Trophoblast cell (in vitro differentiated cells and primary cell): Measurements from ENCODE around the gene ERBB2.

Experiments
- DNase-seq, 2 donors: peaks; one replicate each; pipeline ENCODE4 v3.0.0-alpha.2; 2016
- H2AFZ ChIP-seq: 2 replicates; pipeline ENCODE4 v1.6.1; 2013; ENCODE audit warnings: low read length, moderate library complexity, mild to moderate bottlenecking; ENCODE audit not compliant: insufficient read depth, poor library complexity
- H2AK5ac ChIP-seq: 2 replicates; pipeline ENCODE4 v1.6.1; 2013; ENCODE audit warnings: mild to moderate bottlenecking, low read length
- H2BK120ac ChIP-seq: 2 replicates; pipeline ENCODE4 v1.6.1; 2013; ENCODE audit warnings: low read length, mild to moderate bottlenecking, moderate library complexity; ENCODE audit not compliant: insufficient read depth, poor library complexity
- H2BK12ac ChIP-seq: 2 replicates; pipeline ENCODE4 v1.6.1; 2013; ENCODE audit warnings: mild to moderate bottlenecking, low read length, moderate library complexity
- H2BK5ac ChIP-seq: 2 replicates; pipeline ENCODE4 v1.6.1; 2013; ENCODE audit warnings: low read length, low read depth, moderate library complexity, mild to moderate bottlenecking; ENCODE audit not compliant: poor library complexity
- H3K14ac ChIP-seq: 2 replicates; pipeline ENCODE4 v1.6.1; 2013; ENCODE audit warnings: mild to moderate bottlenecking, low read length
- H3K18ac ChIP-seq: 2 replicates; pipeline ENCODE4 v1.6.1; 2013; ENCODE audit warnings: mild to moderate bottlenecking, low read length
- H3K23ac ChIP-seq: 2 replicates; pipeline ENCODE4 v1.6.1; 2013; ENCODE audit warnings: low read length
- H3K27ac ChIP-seq: 2 replicates; pipeline ENCODE4 v1.5.1; 2013; ENCODE audit warnings: low read depth, mild to moderate bottlenecking, inconsistent platforms, low read length, moderate library complexity
- H3K27me3 ChIP-seq: 2 replicates; pipeline ENCODE4 v1.6.1; 2013; ENCODE audit warnings: inconsistent platforms, mild to moderate bottlenecking, low read length, moderate library complexity; ENCODE audit not compliant: insufficient read depth
- H3K36me3 ChIP-seq, 2 experiments: 1 replicate in 1 of 2; 2 replicates in 1 of 2; pipeline ENCODE4 v1.6.1; 2013; ENCODE audit warnings: low read length in 2 of 2, mild to moderate bottlenecking in 2 of 2, moderate library complexity in 1 of 2; ENCODE audit not compliant: insufficient read depth in 2 of 2, control insufficient read depth in 1 of 2
- H3K4ac ChIP-seq: 2 replicates; pipeline ENCODE4 v1.6.1; 2013; ENCODE audit warnings: low read depth, mild to moderate bottlenecking, low read length, moderate library complexity
- H3K4me1 ChIP-seq, 2 experiments: 1 replicate in 1 of 2; 2 replicates in 1 of 2; pipeline ENCODE4 v1.6.1; 2013; ENCODE audit warnings: low read length in 2 of 2, mild to moderate bottlenecking in 2 of 2, moderate library complexity in 1 of 2; ENCODE audit not compliant: insufficient read depth in 2 of 2, control insufficient read depth in 1 of 2
- H3K4me2 ChIP-seq: 2 replicates; pipeline ENCODE4 v1.6.1; 2013; ENCODE audit warnings: inconsistent platforms, mild to moderate bottlenecking, low read length, moderate library complexity
- H3K4me3 ChIP-seq: 2 replicates; pipeline ENCODE4 v1.5.1; 2013; ENCODE audit warnings: mild to moderate bottlenecking, low read depth, low read length, inconsistent platforms
- H3K79me1 ChIP-seq: one replicate; pipeline ENCODE4 v1.6.1; 2013; ENCODE audit warnings: low read length
- H3K79me2 ChIP-seq: 2 replicates; pipeline ENCODE4 v1.6.1; 2013; ENCODE audit warnings: low read length, mild to moderate bottlenecking; ENCODE audit not compliant: control insufficient read depth, insufficient read depth, poor library complexity
- H3K9ac ChIP-seq: 2 replicates; pipeline ENCODE4 v1.6.1; 2013; ENCODE audit warnings: mild to moderate bottlenecking, low read length
- H3K9me3 ChIP-seq: 2 replicates; pipeline ENCODE4 v1.6.1; 2013; ENCODE audit warnings: low read depth, mild to moderate bottlenecking, control low read depth, inconsistent platforms, low read length; ENCODE audit not compliant: insufficient read depth
- H4K12ac ChIP-seq: 2 replicates; pipeline ENCODE4 v1.6.1; 2013; ENCODE audit warnings: low read depth, mild to moderate bottlenecking, low read length, moderate library complexity
- H4K8ac ChIP-seq: 2 replicates; pipeline ENCODE4 v1.6.1; 2013; ENCODE audit warnings: low read depth, mild to moderate bottlenecking, low read length, moderate library complexity
- H4K91ac ChIP-seq: one replicate; pipeline ENCODE4 v1.6.1; 2013; ENCODE audit warnings: low read depth, mild to moderate bottlenecking, low read length, moderate library complexity
- WGBS: extraction: QIAGEN DNeasy Blood & Tissue Kit; methylation state at CpG from one replicate; pipeline ENCODE4 v1.1.7; 2013; ENCODE audit warnings: missing lambda C conversion rate; ENCODE audit not compliant: insufficient read length, insufficient coverage; ENCODE audit errors: extremely low coverage; 5-methylcytosine and 5-hydroxymethylcytosine counted together

ERBB2 gene

DNA sequence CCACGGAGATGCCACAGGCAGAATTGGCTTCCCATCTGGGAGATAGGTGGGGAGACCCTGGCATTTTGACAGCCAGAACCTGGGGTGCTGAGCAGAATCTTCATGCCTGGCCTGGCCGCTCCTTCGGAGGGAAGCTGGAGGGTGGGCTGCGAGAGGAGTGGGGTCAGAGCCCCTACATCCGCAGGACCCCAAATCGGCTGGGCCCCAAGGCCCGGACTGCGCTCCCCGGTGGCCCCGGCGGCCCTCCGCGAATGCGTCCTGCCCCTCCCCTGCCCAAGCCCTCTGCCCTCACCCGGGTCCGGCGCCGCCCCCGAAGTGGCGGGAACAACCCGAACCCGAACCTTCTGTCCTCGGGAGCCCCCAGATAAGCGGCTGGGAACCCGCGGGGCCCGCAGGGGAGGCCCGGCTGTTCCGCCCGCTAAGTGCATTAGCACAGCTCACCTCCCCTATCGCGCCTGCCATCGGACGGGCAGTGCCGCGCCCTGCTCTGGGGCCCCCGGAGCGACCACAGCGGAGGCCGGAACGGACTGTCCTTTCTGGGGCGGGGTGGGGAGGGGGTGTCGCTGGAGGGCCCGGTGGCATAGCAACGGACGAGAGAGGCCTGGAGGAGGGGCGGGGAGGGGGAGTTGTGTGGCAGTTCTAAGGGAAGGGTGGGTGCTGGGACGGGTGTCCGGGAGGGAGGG, 32.5 kb upstream of the ERBB2 start:
- H3K4me3 ChIP-seq: no peak overlapping the region
- H3K4ac ChIP-seq: no peak overlapping the region
- H4K91ac ChIP-seq: no peak overlapping the region
- no peak overlapping the region for H2BK5ac ChIP-seq
- peak overlapping the region; percentile 75 for H3K4me2 ChIP-seq
- peaks cover 11 to 14% of the 10 kb centered on the region in 2 experiments for H3K4me1 ChIP-seq
- no peak overlapping the region for H3K23ac ChIP-seq
- H2BK120ac ChIP-seq: no peak overlapping the region
- no peak overlapping the region for H2BK12ac ChIP-seq
- H3K27ac ChIP-seq: no peak overlapping the region
- H3K9ac ChIP-seq: no peak overlapping the region
- no CpG with 5 or more reads among the region's 49 CpGs for WGBS
- no peak overlapping the region for H3K18ac ChIP-seq
- no peak overlapping the region for H4K12ac ChIP-seq
- peak in 1 of 2 donors; percentile 24 for DNase-seq
- H4K8ac ChIP-seq: no peak overlapping the region
- no peaks in the 10 kb centered on the region for H3K79me2 ChIP-seq
- no peaks in the 10 kb centered on the region for H3K79me1 ChIP-seq
- H3K14ac ChIP-seq: no peak overlapping the region
- H2AK5ac ChIP-seq: no peak overlapping the region
- H2AFZ ChIP-seq: no peak overlapping the region
- H3K27me3 ChIP-seq: peaks cover 21% of the 10 kb centered on the region
- H3K9me3 ChIP-seq: no peaks in the 10 kb centered on the region
- peaks cover under 1 to 5% of the 10 kb centered on the region in 2 experiments for H3K36me3 ChIP-seq

DNA sequence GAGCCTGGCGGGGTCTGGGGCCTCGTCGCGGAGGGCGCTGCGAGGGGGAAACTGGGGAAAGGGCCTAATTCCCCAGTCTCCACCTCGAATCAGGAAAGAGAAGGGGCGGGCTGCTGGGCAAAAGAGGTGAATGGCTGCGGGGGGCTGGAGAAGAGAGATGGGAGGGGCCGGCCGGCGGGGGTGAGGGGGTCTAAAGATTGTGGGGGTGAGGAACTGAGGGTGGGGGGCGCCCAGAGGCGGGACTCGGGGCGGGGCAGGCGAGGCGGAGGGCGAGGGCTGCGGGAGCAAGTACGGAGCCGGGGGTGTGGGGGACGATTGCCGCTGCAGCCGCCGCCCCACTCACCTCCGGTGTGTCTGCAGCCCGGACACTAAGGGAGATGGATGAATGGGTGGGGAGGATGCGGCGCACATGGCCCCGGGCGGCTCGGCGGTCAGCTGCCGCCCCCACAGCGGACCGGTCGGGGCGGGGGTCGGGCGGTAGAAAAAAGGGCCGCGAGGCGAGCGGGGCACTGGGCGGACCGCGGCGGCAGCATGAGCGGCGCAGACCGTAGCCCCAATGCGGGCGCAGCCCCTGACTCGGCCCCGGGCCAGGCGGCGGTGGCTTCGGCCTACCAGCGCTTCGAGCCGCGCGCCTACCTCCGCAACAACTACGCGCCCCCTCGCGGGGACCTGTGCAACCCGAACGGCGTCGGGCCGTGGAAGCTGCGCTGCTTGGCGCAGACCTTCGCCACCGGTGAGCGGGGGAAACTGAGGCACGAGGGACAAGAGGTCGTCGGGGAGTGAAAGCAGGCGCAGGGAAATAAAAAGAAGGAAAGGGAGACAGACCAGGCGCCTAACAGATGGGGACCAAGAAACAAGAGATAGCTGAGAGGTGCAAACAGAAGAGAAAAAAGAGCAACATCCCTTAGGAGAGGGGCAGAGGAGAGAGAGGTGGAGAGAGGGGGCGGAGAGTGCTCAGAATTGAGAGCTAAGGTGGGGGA, 31.6 kb upstream of the ERBB2 start, which contains the start of gene PNMT:
TSS of gene PNMT (plus strand) at position 509 of the 980 bp plus-strand sequence. CDS start at position 532, 23 bp downstream.
- H3K14ac ChIP-seq: no peak within 1 kb of the TSS
- DNase-seq: peak; percentile 73 to 86
- no peak within 1 kb of the TSS for H4K8ac ChIP-seq
- peaks cover 21% of the 10 kb centered on the region for H3K27me3 ChIP-seq
- H3K36me3 ChIP-seq: no peaks in the 10 kb centered on the region
- H3K18ac ChIP-seq: no peak within 1 kb of the TSS
- peaks cover 11 to 14% of the 10 kb centered on the region in 2 experiments for H3K4me1 ChIP-seq
- H3K9me3 ChIP-seq: no peaks in the 10 kb centered on the region
- H3K4ac ChIP-seq: no peak within 1 kb of the TSS
- H2BK12ac ChIP-seq: no peak within 1 kb of the TSS
- no peak within 1 kb of the TSS for H4K12ac ChIP-seq
- peak within 1 kb of the TSS; percentile 75 for H3K4me2 ChIP-seq
- H3K79me2 ChIP-seq: no peaks in the 10 kb centered on the region
- H3K79me1 ChIP-seq: no peaks in the 10 kb centered on the region
- H3K27ac ChIP-seq: no peak within 1 kb of the TSS
- H3K23ac ChIP-seq: no peak within 1 kb of the TSS
- H2AFZ ChIP-seq: no peak within 1 kb of the TSS
- H2BK5ac ChIP-seq: no peak within 1 kb of the TSS
- H3K9ac ChIP-seq: no peak within 1 kb of the TSS
- H2AK5ac ChIP-seq: no peak within 1 kb of the TSS
- no peak within 1 kb of the TSS for H4K91ac ChIP-seq
- no peak within 1 kb of the TSS for H2BK120ac ChIP-seq
- peak within 1 kb of the TSS; percentile 34 for H3K4me3 ChIP-seq
- no CpG with 5 or more reads among the region's 85 CpGs for WGBS

DNA sequence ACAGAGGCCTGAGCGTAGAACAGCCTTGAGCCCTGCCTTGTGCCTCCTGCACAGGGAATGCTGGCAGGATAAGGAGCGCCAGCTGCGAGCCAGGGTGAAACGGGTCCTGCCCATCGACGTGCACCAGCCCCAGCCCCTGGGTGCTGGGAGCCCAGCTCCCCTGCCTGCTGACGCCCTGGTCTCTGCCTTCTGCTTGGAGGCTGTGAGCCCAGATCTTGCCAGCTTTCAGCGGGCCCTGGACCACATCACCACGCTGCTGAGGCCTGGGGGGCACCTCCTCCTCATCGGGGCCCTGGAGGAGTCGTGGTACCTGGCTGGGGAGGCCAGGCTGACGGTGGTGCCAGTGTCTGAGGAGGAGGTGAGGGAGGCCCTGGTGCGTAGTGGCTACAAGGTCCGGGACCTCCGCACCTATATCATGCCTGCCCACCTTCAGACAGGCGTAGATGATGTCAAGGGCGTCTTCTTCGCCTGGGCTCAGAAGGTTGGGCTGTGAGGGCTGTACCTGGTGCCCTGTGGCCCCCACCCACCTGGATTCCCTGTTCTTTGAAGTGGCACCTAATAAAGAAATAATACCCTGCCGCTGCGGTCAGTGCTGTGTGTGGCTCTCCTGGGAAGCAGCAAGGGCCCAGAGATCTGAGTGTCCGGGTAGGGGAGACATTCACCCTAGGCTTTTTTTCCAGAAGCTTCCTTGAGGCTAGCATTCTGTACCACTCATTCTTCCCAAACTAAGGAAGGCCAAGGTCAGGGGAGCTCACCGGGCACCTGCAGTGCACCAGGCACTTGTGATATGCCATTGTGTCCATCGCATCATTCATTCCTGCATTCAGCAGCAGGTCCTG, 29.7 kb upstream of the ERBB2 start:
- Histone ChIP-seq H4K12ac (no peak overlapping the region), H2AFZ (no peak overlapping the region), H3K4me1 (peaks cover 13% of the 10 kb centered on the region in 2 experiments), H3K79me2 (no peaks in the 10 kb centered on the region), H3K23ac (no peak overlapping the region), H3K27ac (no peak overlapping the region), H2AK5ac (no peak overlapping the region), H4K8ac (no peak overlapping the region), H2BK120ac (no peak overlapping the region), H4K91ac (no peak overlapping the region), H2BK5ac (no peak overlapping the region), H3K79me1 (peaks cover 3% of the 10 kb centered on the region), H2BK12ac (no peak overlapping the region), H3K9ac (no peak overlapping the region), H3K4ac (no peak overlapping the region), H3K36me3 (no peaks in the 10 kb centered on the region), H3K27me3 (peaks cover 21% of the 10 kb centered on the region), H3K4me2 (no peak overlapping the region), H3K18ac (no peak overlapping the region), H3K9me3 (no peaks in the 10 kb centered on the region), H3K4me3 (no peak overlapping the region), H3K14ac (no peak overlapping the region)
- no peak for DNase-seq
- WGBS: no CpG with 5 or more reads among the region's 23 CpGs

DNA sequence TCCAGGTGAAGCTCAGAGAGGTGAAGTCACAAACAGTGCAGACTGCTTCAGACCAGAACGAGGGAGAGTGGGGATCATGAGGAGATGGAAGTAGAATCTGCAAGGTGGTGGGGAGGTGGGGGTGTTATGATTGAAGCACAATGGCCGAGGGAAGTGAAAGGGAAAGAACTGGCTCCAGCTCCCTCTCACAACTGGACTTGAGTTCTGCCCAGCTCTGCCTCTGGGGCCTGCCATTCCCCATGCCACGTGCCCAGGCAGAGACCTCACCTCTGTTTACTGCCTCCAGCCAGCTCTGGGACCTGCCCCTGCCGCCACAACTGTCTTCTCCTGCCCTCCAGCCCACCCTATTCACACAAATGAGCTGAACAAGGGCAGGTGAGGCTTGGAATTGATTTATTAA, 29.1 kb upstream of the ERBB2 start:
- no peak overlapping the region for H4K12ac ChIP-seq
- no peak overlapping the region for H3K4me3 ChIP-seq
- H2BK120ac ChIP-seq: no peak overlapping the region
- H3K4me2 ChIP-seq: no peak overlapping the region
- peaks cover 21% of the 10 kb centered on the region for H3K27me3 ChIP-seq
- no peak overlapping the region for H3K23ac ChIP-seq
- H4K8ac ChIP-seq: no peak overlapping the region
- H4K91ac ChIP-seq: no peak overlapping the region
- DNase-seq: no peak
- WGBS: no CpG with 5 or more reads among the region's 4 CpGs
- H3K18ac ChIP-seq: no peak overlapping the region
- H3K79me1 ChIP-seq: peaks cover 5% of the 10 kb centered on the region
- no peak overlapping the region for H3K4ac ChIP-seq
- H2BK5ac ChIP-seq: no peak overlapping the region
- no peaks in the 10 kb centered on the region for H3K36me3 ChIP-seq
- no peaks in the 10 kb centered on the region for H3K79me2 ChIP-seq
- H2BK12ac ChIP-seq: no peak overlapping the region
- H3K14ac ChIP-seq: no peak overlapping the region
- no peak overlapping the region for H3K9ac ChIP-seq
- H2AFZ ChIP-seq: no peak overlapping the region
- no peak overlapping the region for H3K27ac ChIP-seq
- H2AK5ac ChIP-seq: no peak overlapping the region
- peaks cover 19 to 20% of the 10 kb centered on the region in 2 experiments for H3K4me1 ChIP-seq
- no peaks in the 10 kb centered on the region for H3K9me3 ChIP-seq
